ENCODE measurements around the gene ARSB. TPM values are rescaled to one million over a fixed set of nuclear protein-coding genes. Genes with fewer than 3 reads are reported as not detected.

The ARSB gene
- total RNA-seq, 1 experiment from 2014 or later, result 11.4 TPM

- no peak overlapping the region for H3K4me2 ChIP-seq (ENCODE audit: insufficient read depth, insufficient read length, low read length)
- Mint-ChIP-seq H3K9me3 (no peaks in the 10 kb centered on the region), H3K27ac (no peak overlapping the region), H3K4me3 (no peak overlapping the region), H3K27me3 (ENCODE audit: low read depth) (no peaks in the 10 kb centered on the region), H3K4me1 (peaks cover 7 to 12% of the 10 kb centered on the region in 2 experiments; a peak in 3 of 4 replicates), H3K36me3 (ENCODE audit: insufficient read depth in 1 of 3, low read depth in 3 of 3) (no peaks in the 10 kb centered on the region; a peak in 1 of 7 replicates)
- no CpG with 5 or more reads among the region's 5 CpGs for WGBS (ENCODE audit: extremely low coverage, insufficient read length, low lambda C conversion rate)
- H3K79me1 ChIP-seq (ENCODE audit: insufficient read depth, low read depth, low read length, poor library complexity, severe bottlenecking), result no peaks in the 10 kb centered on the region
- H2AFZ ChIP-seq (ENCODE audit: low read length), result no peak overlapping the region
- H2BK5ac ChIP-seq (ENCODE audit: insufficient read length, low read length), result no peak overlapping the region
- H2BK12ac ChIP-seq (ENCODE audit: insufficient read length, low read depth, low read length), result no peak overlapping the region
- no peak overlapping the region for H2BK20ac ChIP-seq (ENCODE audit: low read depth, low read length, poor library complexity, severe bottlenecking)
- no peaks in the 10 kb centered on the region for H3K4me1 ChIP-seq (ENCODE audit: insufficient read depth, low read length)
- no peak overlapping the region for H2AK5ac ChIP-seq (ENCODE audit: insufficient read length, low read length)
- H4K91ac ChIP-seq (ENCODE audit: insufficient read length, low read depth, low read length), result no peak overlapping the region
- no peak overlapping the region for H3K56ac ChIP-seq (ENCODE audit: insufficient read length, low read depth, low read length)
- H3T11ph ChIP-seq (ENCODE audit: low read length), result no peak overlapping the region
- H3K79me2 ChIP-seq (ENCODE audit: insufficient read depth, low read length), result no peaks in the 10 kb centered on the region
- H3K14ac ChIP-seq (ENCODE audit: insufficient read depth, low read length), result no peak overlapping the region
- H2BK120ac ChIP-seq (ENCODE audit: low read depth, low read length, poor library complexity, severe bottlenecking), result no peak overlapping the region
- H3K4ac ChIP-seq (ENCODE audit: low read depth, low read length), result no peak overlapping the region
- no peak overlapping the region for H3K18ac ChIP-seq (ENCODE audit: insufficient read length, low read depth, low read length)
- H4K20me1 ChIP-seq (ENCODE audit: control insufficient read depth, insufficient read depth, insufficient read length), result no peaks in the 10 kb centered on the region
- no peak overlapping the region for H2BK15ac ChIP-seq (ENCODE audit: low read depth, low read length)
- H3K27ac ChIP-seq (ENCODE audit: insufficient read length, low read depth, low read length), result no peak overlapping the region
- H4K8ac ChIP-seq (replicated peaks; ENCODE audit: insufficient read length, low read depth, low read length), result no peak overlapping the region
- no peak for DNase-seq
- no peak for TF ChIP-seq CTCF (conservative IDR thresholded peaks at IDR 0.05)
- no peaks in the 10 kb centered on the region for H3K23me2 ChIP-seq (ENCODE audit: insufficient read length, low read depth, low read length, poor library complexity, severe bottlenecking)
- no peak overlapping the region for H4K5ac ChIP-seq (ENCODE audit: insufficient read length, low read depth, low read length)
- no peaks in the 10 kb centered on the region for H3K27me3 ChIP-seq (ENCODE audit: insufficient read depth, low read length)
- no peak overlapping the region for H3K23ac ChIP-seq (ENCODE audit: insufficient read length, low read depth, low read length)
- no peak overlapping the region for H3K9ac ChIP-seq (ENCODE audit: extremely low read depth, insufficient read length, low read length)
- H3K9me3 ChIP-seq (ENCODE audit: control insufficient read depth, low read depth, low read length), result no peaks in the 10 kb centered on the region
Observed at GRCh38 chr5:78837836-78838235, 147.3 kb downstream of the ARSB start.

Data from H9 (cell line).